ENCODE measurements around the gene ACTC1.

GRCh38 chr15:34793071-34793470 is 2.3 kb downstream of the ACTC1 start:
- TF ChIP-seq CTCF (IDR thresholded peaks at IDR 0.05; ENCODE audit: low read depth, low read length, poor library complexity, severe bottlenecking) (no peak), EZH2phosphoT487 (IDR thresholded peaks at IDR 0.05; ENCODE audit: borderline replicate concordance, low read length) (no peak)

Measured in DOHH2 (cell line).